ENCODE results near the gene TSPOAP1.

The TSPOAP1 gene

DNA sequence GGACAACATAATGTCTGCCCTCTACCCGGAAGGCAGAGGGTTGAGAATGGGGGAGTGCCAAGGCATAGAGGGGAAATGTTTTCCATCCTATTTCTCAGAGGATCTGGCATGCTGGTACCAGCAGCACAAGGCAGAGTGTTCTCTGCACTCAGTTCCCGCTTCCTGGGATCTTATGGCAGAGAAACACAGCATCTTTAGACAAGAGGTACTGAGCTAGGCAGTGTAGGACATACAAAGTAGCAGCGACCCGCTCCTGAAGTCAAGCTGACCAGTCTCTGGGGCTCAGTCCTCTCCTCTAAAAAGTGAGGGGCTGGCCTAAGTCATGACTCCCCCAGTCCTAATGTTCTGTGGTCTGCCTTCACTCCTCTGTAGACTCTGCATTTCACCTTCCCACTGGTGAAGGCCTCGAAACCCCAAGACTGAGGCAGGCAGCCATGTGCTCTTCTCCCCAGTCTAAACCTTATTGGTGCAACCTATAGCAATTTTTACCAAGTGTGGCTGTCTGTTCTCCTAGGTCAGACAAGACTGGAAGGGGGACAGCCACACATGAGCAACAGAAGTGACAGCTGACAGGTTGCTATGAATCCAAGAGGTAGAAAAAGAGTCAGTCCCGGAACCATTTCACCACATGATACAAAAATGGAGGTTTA, 11.3 kb upstream of the TSPOAP1 start:
- DNase-seq: no peak

DNA sequence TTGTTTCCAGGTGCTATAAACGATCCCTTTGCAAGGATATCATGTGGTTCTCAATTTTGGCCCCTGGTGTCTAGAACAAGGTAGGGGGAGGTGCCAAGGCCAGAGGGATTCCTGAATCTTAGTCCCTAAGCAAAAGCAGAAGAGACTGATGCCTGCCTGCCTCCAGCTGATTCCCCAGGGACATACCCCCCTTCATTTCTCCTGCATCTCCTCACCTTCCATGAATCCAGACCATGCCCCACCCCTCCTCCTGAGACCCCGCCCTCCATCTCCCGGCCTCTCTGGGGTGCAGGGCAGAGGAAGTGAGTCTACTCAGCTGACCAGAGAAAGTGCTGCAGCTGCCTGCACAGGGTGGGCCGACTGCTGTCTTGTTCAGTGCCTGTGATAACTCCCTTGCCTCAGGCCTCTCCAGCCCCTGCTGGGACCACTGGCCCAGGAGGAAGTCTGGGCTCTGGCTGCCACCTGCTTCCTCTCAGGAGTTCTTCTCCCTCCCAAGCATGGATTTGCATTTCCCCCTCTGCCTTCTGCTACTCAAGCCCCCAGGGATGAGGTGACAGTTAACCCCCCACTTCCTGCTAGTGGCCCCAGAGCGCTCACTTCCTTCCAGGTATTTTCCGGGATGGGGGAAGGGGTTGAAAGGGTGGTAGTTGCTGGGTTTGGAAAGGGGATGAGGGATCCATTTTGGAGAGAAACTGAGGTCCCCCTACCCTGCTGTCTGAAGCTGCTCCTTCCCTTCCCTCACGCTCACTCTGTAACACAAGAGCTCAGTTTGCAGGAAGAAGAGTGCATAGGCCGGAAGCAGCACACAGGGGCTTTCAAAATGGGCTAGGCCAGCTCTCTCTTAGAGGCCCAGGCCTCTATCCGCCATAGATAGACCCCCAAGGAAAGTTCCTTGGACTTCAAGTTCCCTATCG, 10.5 kb upstream of the TSPOAP1 start:
- DNase-seq: no peak

DNA sequence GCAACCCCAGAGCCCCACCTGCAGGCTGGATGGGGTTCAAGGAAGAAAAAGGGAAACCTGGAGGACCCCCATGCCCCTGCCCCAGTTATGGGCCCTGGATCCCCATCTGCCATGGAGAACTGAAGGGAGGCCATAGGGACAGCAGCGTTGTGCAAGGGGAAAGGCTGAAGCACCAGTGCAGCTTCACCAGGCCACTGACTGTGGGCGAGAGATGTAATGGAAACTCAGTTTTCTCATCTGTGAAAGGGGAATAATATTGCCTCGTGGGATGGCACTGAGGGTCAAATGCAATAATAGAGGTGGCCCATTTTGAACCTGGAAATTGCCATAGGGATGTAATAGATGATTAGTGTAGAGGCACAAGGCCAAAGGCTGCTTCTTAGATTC, 9.9 kb upstream of the TSPOAP1 start:
- DNase-seq: no peak

DNA sequence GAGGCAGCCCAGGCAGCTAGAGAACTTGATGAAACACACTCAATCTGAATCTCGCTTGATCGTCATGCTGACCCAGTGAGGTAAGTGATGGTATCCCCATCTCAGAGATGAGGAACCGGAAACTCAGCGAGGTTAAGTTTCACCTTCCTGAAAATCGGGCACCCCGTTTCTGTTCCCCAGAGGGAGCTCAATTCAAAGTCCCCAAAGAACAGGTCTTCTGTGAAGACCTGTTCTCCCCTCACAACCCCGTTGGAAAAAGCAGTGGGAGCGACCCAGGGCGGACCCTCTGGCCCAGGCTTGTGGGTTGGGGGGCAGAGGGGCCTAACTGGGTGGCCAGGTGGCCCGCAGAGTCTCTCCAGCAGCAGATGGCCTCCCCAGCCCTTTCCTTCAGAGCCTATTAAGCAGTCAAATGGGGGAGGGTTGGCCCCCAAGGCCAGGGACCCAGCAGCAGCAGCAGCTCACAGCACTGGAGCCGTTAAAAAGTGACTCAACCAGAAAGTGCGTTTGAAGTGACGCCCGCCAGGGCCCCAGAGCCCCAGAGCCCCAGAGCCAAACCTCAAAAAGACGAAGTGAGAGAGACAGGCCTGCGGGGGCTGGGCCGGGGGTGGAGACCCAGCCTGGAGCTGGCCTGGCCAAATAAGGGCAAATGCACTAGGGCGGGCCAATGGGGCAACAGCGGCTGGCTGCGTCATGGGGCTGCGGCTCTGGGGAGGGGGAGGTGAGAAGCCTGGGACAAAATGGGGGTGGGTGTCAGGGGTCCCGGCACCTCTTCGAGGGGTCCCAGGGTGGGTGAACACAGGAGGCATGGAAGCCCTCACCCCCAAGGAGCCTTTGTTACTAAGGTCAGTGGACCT, 9.2 kb upstream of the TSPOAP1 start:
- DNase-seq: peak; percentile 78

DNA sequence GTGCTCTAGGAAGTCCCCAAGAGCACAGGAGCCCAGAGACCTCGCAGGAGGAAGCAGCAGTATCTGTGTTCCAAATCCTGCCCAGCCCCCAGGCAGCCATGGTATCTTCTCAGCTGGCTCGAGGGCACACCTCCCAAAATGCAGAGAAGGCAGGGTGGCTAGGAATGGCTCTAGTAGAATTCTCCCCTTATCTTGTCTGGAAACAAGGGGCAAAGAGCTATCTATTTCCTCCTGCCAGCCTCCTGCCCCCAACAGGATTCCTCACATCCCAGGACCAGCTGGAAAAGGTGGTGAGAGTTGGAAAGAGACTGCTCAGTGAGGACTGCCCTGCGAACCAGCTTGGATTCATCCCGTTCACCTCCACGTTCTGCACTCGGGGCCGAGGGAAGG, 8.6 kb upstream of the TSPOAP1 start:
- DNase-seq: no peak

DNA sequence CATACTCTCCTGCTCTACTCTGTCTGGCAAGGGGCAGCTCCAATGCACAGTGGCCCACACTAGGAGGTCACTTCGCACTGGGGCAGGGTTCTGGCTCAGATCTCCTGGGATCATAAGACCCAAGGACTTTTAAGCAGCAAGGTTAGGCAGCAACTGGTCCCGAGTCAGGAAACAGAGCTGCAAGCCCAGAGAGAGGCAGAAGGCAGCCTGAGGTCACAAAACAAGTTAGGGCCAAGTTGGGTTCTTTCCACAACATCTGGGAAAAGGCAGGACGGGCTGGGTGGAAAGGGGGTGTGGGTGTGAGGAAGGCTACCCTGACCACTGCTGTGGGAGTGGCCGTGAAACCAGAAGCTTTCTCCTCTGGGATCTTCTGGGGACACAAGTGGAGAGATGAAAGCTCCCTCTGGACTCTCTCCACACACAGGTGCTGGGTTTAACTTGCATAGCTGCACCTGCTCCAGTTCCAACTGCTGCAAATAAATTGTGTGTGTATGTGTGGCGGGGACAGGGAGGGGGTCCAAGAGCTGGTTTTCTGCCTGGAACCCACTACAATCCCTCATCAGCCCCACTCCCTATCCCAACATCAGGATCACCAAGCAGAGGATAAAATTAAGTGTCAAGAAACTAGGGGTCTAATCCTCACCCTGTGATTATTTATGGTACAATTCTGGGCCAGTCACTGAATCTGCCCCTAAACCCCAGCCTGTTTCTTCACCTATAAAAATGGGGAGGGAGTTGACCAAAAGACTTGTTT, 8.0 kb upstream of the TSPOAP1 start:
- no peak for DNase-seq

DNA sequence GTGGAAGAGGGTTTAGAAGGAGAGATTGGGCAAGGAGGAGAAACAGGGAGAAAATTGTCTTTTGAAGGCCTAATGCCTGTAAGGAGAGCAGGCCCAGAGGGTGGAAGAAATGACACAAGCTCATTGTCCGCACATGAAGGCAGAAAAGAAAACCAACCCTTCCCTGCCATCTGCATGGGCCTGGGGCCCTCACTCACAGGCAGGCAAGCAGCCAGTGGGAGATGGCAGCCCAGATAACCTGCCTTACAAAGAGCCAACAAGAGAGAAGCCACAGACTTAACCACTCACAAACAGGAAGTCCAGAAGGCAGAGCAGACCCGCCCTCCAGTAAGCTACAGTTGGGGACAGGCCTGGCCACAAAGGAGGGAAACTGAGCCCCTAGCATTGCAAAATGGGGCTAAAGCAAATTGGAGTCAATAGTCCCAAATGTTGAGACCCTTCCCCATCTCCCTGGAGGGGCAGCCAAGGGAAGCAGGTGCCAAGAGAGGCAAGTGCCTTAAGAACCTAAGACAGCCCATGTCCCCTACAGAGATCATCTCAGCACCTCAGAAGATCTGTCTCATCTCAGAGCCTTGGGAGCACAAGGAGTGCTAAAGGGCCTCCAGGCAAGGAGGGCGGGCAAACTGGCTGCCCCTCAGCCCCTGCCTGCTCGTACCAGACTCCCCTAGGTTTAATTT, 7.3 kb upstream of the TSPOAP1 start:
- no peak for DNase-seq

DNA sequence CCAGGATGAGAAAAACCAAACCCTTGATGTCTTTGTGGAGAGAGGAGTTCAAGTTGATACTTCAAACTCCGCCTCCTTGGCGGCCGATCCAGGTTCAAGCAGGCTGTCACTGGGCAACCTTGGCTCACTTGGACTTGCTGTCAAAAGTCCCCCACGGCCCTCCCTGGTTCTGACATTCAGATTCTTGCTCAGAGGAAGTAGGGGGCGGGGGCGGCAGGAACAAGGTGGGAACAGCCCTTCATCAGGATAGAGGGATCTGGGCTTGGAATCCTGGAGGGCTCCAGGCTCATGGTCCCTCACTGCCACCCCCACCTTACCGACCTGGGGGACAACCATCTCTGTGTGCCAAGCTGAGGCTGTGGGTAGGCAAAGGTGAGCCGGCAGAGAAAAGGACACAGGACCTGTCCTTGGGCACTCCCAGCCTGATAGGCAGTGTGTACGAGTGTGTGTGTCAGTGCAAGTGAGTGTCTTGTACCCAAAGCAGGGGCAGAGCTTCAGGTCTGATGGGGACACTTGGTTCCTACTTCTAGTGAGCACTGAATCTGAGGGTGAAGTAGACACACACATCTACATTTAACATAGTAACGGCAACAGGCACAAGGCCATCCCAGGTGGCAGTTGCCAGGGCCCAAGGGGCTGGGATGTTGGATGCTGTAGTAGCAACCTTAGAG, 6.6 kb upstream of the TSPOAP1 start:
- DNase-seq: no peak

DNA sequence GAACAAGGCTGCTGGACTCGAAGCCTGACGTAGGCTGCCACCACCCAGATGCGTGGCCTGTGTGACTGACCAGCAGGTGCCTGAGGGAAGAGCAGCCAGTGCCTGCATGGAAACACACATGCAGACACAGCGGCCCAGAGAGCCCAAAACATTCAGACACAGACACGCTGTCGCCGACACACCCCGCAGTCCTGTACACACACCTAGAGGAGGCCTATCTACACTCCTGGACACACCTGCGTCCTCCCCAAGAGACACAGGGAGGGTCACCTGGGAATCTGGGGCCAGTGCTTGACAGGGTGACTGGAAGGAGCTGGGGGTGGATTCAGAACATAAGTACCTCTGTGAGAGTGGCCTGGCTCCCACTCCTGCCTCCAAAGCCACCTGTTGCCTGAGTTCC, 6.1 kb upstream of the TSPOAP1 start:
- DNase-seq: no peak

DNA sequence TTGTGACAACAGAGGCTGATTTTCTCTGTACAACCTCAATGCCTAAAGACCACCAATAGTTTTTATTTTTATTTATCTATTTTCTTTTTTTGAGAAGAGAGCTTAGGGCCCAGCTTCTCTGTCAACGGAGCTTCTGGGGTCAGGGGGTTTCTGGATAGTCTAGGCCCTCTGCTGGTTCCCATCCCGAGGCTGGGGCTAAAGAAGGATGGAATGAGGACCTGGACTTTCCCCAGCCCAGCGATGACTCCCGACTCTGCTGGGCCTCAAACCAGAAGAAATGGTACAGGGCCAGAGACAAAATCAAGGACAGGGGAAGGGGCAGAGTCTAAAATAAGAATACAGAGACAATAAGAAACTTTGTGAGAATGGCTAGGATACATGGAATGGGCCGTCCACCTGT, 5.7 kb upstream of the TSPOAP1 start:
- no peak for DNase-seq

DNA sequence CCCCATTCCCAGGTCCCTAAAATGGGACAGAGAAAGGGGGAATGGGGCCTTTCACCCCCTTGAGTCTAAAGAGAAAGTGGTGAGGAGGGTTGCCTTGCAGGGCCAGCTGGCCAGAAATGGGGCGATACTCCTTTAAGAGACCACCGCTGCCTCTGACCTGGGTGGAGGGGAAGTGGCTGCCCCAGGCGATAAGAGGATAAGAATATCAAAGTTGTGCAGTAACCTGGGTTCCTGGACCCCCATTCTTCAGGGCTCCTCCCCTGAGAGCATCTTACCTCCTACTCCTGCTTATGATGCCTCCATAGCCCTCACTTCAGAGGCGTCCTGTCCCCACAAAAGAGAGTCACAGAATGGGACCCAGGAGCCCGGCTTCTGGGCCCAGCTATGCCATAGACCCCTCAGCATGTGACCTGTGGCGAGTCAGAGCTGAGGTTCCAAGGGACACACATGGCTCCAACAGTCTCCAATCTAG, 5.2 kb upstream of the TSPOAP1 start:
- no peak for DNase-seq

DNA sequence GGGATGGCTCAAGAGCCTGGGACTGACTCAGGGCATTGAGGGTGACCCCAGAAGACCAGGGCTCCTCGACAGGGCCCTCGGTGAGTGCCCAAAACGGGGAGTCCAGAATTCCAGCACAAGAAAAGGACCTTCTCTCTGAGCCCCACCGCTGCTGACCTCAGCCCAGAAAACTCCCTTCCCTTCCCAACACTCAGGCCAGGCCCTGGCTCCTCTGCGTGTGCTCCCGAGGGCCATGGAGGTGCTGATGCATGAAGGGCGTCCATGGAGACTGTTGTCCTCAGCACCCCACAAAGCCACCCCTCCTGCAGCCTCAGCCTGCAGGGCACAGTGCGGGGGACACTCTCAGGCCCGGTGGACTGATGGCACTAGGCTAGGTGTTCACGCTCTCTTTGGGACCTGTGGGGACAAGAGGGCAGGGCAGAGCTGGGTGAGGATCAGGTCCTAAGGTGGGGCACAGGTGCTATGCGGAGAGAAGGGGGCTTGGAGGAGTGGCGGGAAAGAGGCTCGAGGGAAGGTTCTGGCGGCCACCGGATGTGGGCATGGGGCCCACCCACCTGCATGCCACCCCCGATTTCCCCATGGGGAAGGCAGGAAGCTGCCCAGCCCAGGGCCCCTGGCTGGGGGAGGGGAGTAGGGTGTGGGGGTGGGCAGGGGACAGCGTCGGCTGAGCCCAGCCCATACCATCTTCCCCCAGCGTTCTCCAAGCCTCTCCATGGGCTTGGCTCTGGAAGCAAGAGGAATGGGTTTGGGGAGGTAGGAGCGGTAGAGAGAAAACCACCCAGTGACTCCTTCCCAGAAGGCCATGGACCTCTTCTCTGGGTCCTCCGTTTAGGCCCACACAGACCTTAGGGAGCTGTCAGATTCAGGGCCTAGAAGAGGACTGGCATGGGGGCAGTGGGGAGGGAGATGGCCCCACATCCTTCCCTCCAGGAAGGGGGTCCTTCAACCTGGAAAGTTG, 4.5 kb upstream of the TSPOAP1 start:
- DNase-seq: no peak

DNA sequence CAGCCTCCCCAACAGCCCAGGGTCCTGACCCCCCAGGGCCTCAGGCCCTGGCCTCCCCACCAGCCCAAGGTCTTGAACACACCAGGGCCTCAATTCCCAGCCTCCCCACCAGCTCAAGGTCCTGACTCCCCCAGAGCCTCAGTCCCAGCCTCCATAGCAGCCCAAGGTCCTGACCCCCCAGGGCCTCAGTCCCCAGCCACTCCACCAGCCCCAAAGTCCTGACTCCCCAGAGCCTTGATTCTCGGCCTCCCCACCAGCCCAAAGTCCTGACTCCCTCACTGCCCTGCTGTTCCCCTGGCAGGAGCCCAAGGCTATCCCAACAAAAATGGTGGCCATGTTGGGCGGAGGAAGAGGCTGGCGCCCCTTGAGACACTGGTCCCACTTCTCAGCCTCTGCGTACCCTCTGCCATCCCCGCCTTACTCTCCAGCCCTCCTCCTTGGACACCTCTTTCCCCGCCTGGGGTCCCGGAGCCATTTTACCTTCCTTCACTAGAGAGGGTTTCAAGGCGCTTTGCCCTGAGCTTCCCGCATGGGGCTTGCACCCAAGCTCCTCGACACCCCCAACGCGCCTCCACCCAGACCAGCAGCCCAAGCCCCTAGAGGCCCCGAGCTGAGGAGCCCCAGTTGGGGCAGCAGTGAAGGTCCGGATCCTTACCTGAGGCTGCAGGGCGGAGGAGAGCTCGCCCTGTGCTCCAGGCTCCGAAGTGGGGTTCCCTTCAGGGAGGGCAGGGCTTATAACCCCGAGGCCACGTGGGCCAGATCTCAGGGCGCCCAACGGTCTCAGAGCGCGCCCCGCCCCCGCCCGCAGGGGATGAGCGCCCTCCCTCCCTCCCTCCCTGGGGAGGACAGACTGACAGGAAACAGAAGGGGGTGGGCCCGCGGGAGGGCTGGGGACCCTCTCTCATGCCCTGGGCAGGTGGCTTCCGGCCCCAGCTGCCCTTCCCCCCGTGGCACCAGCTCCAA, 3.5 kb upstream of the TSPOAP1 start:
- DNase-seq: peak; percentile 73

DNA sequence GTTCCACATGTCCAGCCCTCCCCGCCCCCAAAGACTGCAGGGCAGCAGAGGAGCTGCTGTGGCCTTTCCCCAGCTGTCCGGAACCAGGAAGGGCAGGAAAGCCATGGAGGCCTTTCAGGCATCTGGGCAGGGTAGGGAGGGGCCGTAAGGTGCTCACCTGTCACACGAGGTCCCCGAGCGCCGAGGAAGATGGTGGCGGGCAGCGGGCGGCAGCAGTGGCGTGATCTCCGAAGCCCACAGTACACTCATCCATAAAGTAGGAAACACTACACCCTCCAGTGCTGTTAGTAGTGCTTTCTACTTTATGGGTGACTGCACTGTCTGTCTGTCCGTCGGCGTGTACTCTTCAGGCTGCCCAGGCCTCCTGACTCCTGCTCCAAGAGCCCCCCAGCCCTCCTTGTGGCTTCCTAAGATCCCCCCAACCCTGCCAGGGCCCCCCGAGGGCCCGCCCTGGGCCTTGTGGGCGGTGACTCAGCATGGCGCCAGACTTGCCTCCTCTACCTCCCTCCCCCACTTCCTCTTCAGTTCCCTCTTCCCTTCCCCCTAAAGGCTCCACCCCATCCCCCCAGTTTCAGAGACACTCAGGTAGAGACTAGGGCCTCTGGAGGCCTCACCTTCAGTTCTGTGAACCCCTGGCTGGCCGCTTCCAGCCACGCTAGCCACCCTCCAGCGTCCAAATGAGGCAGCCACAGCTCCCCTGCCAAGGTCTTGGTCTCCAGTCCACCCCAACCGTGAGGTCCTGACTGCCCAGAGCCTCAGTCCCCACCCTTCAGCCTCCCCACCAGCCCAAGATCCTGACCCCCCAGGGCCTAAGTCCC, 2.6 kb upstream of the TSPOAP1 start:
- DNase-seq: peak; percentile 49

DNA sequence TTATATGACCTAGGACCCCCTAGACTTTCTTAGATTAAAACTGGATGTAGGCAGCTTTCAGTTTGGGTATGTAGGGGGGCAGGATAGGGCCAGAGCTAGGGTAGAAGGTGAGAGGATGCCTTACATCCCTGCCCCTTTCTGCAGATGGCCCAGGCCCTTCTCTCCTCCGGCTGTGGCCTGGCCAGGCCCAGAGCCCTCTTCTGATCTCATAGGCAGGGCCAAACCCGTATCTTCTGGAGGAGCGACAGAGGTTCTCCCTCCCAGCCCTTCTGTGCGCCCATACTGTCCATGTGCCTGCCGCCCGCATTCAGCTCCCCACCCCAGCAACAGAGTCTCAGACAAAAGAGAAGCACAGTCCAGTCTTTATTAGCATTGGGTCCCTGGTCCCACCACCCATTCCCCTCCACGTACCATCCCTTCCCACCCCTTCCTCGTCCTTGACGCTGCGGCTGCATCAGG, 2.0 kb upstream of the TSPOAP1 start:
- DNase-seq: no peak

DNA sequence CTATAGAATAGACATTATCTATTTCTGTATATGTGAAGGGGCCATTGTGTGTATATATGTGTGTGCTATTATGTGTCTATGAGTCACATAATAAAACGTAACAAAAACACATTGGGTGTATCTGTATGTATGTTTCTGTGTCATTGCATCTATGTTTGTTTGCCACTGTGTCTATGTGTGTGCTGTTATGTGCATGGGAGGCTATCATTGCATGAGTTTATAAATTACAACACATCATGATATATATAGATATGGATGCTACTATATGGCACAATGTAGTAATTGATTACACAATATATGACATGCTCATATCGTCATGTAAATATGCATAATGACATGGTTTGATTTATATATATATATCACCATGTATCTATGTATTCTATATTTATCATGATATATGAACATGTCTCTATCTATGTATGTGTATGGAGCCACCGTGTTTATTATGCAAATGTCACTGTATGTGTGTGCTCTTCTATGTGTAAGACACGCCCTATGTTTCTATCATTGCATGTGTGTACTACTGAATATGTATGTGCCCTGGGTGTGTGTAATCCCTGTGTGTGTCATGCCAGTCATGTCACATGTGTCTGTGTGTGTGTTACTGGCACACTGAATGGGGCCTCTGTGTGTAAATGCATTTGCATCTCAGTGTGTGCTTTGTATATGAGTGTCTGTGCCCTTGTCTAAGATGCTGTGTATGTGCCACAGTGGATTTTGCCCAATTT, 1.4 kb upstream of the TSPOAP1 start:
- DNase-seq: no peak
